CD14-positive monocyte (primary cell): ENCODE results near the gene MRGPRD. TPM values are rescaled to one million over a fixed set of nuclear protein-coding genes. Genes with fewer than 3 reads are reported as not detected.
A peak's percentile ranks its signal among the peaks of the same experiment; 100 is the strongest.

Experiments used
- DNase-seq, 3 donors: peaks; one replicate each; pipeline ENCODE4 v3.0.0-alpha.2; 2011 to 2022
- H2AFZ ChIP-seq: 2 replicates; pipeline ENCODE4 v1.6.0; 2012; ENCODE audit warnings: mild to moderate bottlenecking, low read depth, low read length, inconsistent platforms; ENCODE audit not compliant: insufficient read depth, poor library complexity, severe bottlenecking
- H3K27ac ChIP-seq, 2 donors: 1 replicate in 1 of 2; 2 replicates in 1 of 2; pipeline ENCODE4 v1.5.1; 2012 to 2013; ENCODE audit warnings: low read length in 2 of 2, control low read depth in 1 of 2, inconsistent platforms in 1 of 2, low read depth in 1 of 2, mild to moderate bottlenecking in 1 of 2
- H3K27me3 ChIP-seq, 2 donors: one replicate each; pipeline versions ENCODE4 v1.6.0 to v1.6.1; 2011 to 2013; ENCODE audit warnings: low read length in 2 of 2; ENCODE audit not compliant: control insufficient read depth in 2 of 2, insufficient read depth in 2 of 2
- H3K36me3 ChIP-seq, 2 donors: replicated peaks in 1 of 2; 1 replicate in 1 of 2; 2 replicates in 1 of 2; pipeline versions ENCODE4 v1.5.1 to v1.6.1; 2012 to 2013; ENCODE audit warnings: low read length in 2 of 2, control low read depth in 1 of 2, inconsistent platforms in 1 of 2, mild to moderate bottlenecking in 1 of 2; ENCODE audit not compliant: insufficient read depth in 2 of 2, control insufficient read depth in 1 of 2
- H3K4me1 ChIP-seq, 2 donors: 1 replicate in 1 of 2; 2 replicates in 1 of 2; pipeline versions ENCODE4 v1.5.1 to v1.6.1; 2012 to 2013; ENCODE audit warnings: low read length in 2 of 2, control low read depth in 1 of 2, inconsistent platforms in 1 of 2, mild to moderate bottlenecking in 1 of 2, moderate library complexity in 1 of 2; ENCODE audit not compliant: insufficient read depth in 2 of 2, control insufficient read depth in 1 of 2
- H3K4me2 ChIP-seq: replicated peaks from 2 replicates; pipeline ENCODE3; 2012; ENCODE audit warnings: low read length, moderate library complexity, mild to moderate bottlenecking; ENCODE audit not compliant: poor library complexity, severe bottlenecking; ENCODE audit errors: extremely low read depth
- H3K4me3 ChIP-seq, 3 experiments: fragments of 200-600 bp in 1 of 3; sonication (generic) in 1 of 3; replicated peaks in 1 of 3; 1 replicate in 2 of 3; 2 replicates in 1 of 3; pipeline ENCODE4 v1.5.1; 2011 to 2013; ENCODE audit warnings: low read length in 3 of 3, mild to moderate bottlenecking in 3 of 3, control low read depth in 2 of 3, low read depth in 2 of 3, inconsistent platforms in 1 of 3, moderate library complexity in 1 of 3
- H3K79me2 ChIP-seq: 2 replicates; pipeline ENCODE4 v1.6.0; 2012; ENCODE audit warnings: mild to moderate bottlenecking, control low read depth, inconsistent platforms, low read length, moderate library complexity; ENCODE audit not compliant: insufficient read depth
- H3K9ac ChIP-seq: 2 replicates; pipeline ENCODE4 v1.6.0; 2017; ENCODE audit warnings: low read length, mild to moderate bottlenecking; ENCODE audit not compliant: insufficient read depth, poor library complexity, severe bottlenecking
- H3K9me3 ChIP-seq, 2 donors: replicated peaks in 1 of 2; 1 replicate in 1 of 2; 2 replicates in 1 of 2; pipeline versions ENCODE4 v1.5.1 to v1.6.1; 2012 to 2013; ENCODE audit warnings: low read length in 2 of 2, control low read depth in 1 of 2; ENCODE audit not compliant: control insufficient read depth in 1 of 2, insufficient read depth in 1 of 2
- H4K20me1 ChIP-seq: 2 replicates; pipeline ENCODE4 v1.6.0; 2012; ENCODE audit warnings: mild to moderate bottlenecking, low read length, control low read depth, moderate library complexity; ENCODE audit not compliant: insufficient read depth
- H3K27ac Mint-ChIP-seq, 7 donors: one replicate each; pipeline ENCODE4 v1.8.0; 2020; ENCODE audit warnings: mild to moderate bottlenecking in 7 of 7, mixed read lengths in 7 of 7, moderate library complexity in 6 of 7, inconsistent platforms in 2 of 7
- H3K27me3 Mint-ChIP-seq, 3 donors: one replicate each; pipeline ENCODE4 v1.8.0; 2021 to 2022; ENCODE audit warnings: low read depth in 3 of 3, mild to moderate bottlenecking in 3 of 3, mixed read lengths in 3 of 3, moderate library complexity in 3 of 3, inconsistent platforms in 1 of 3
- H3K36me3 Mint-ChIP-seq, 2 donors: one replicate each; pipeline ENCODE4 v1.8.0; 2020; ENCODE audit warnings: mixed read lengths in 2 of 2, inconsistent platforms in 1 of 2, mild to moderate bottlenecking in 1 of 2
- H3K4me1 Mint-ChIP-seq: one replicate; pipeline ENCODE4 v1.8.0; 2020; ENCODE audit warnings: mild to moderate bottlenecking, mixed read lengths
- H3K4me3 Mint-ChIP-seq, 2 donors: one replicate each; pipeline ENCODE4 v1.8.0; 2020; ENCODE audit warnings: mild to moderate bottlenecking in 2 of 2, mixed read lengths in 2 of 2, moderate library complexity in 1 of 2
- H3K9me3 Mint-ChIP-seq, 7 donors: one replicate each; pipeline ENCODE4 v1.8.0; 2020 to 2022; ENCODE audit warnings: mixed read lengths in 7 of 7, mild to moderate bottlenecking in 6 of 7, moderate library complexity in 6 of 7, inconsistent platforms in 2 of 7
- CTCF ChIP-seq: fragments of 200-600 bp; IDR thresholded peaks from one replicate; pipeline ENCODE4 v1.8.0; 2022; ENCODE audit warnings: antibody characterized with exemption, mild to moderate bottlenecking
- WGBS: methylation state at CpG from one replicate; pipeline ENCODE4 v1.1.5; 2013; ENCODE audit warnings: missing lambda C conversion rate; ENCODE audit not compliant: insufficient coverage; 5-methylcytosine and 5-hydroxymethylcytosine counted together
- intact Hi-C, 2 donors: fragments of 100-400 bp; cut with micrococcal nuclease; formaldehyde crosslinking; loops; one replicate each; pipeline versions ENCODE4 v1.15.0 to v1.15.1; 2023
- polyA plus RNA-seq, 3 donors: library from polyadenylated mRNA; depleted of rRNA in 1 of 3; unstranded in 2 of 3; stranded (reverse) in 1 of 3; fragments of 300-500 nt in 2 of 3; fragments of >200 nt in 1 of 3; fragmentation: Illumina TruSeq in 2 of 3; gene quantifications; 1 replicate in 2 of 3; 2 replicates in 1 of 3; pipeline ENCODE4 v1.2.3, GENCODE V29; 2012 to 2021

MRGPRD gene
- polyA plus RNA-seq, 3 donors, result not detected

- Histone ChIP-seq H3K27me3 (peaks cover 0 to 49% of the 10 kb centered on the region in 2 donors), H3K9ac (peak overlapping the region; percentile 38), H4K20me1 (no peaks in the 10 kb centered on the region)
These were observed 30.3 kb upstream of the MRGPRD start for GRCh38 chr11:69010964-69011623.

GRCh38 chr11:69010361-69010891 lies 29.6 kb upstream of the MRGPRD start:
- Histone ChIP-seq H3K4me3 (peak overlapping the region in 1 of 3 experiments; percentile 61), H3K36me3 (no peaks in the 10 kb centered on the region), H4K20me1 (no peaks in the 10 kb centered on the region), H3K79me2 (no peaks in the 10 kb centered on the region), H3K9me3 (no peaks in the 10 kb centered on the region), H3K4me1 (peaks cover 41 to 66% of the 10 kb centered on the region in 2 donors), H3K4me2 (peak overlapping the region; percentile 72), H2AFZ (peak overlapping the region; percentile 72), H3K27ac (no peak overlapping the region), H3K27me3 (peaks cover 0 to 49% of the 10 kb centered on the region in 2 donors), H3K9ac (peak overlapping the region; percentile 38)
- DNase-seq, result no peak
- WGBS, result 90% methylated on average over 2 of the region's 9 CpGs
- Mint-ChIP-seq H3K4me3 (peak overlapping the region in 1 of 2 donors; percentile 6), H3K27me3 (peaks cover 38 to 73% (median 61%) of the 10 kb centered on the region in 3 donors), H3K27ac (no peak overlapping the region), H3K9me3 (peaks cover 0 to 3% (median 2%) of the 10 kb centered on the region in 7 donors), H3K4me1 (peaks cover 51% of the 10 kb centered on the region), H3K36me3 (peaks cover 3% of the 10 kb centered on the region in 2 donors)
- intact Hi-C loops, result no loop called here
- no peak for TF ChIP-seq CTCF

More at GRCh38 chr11:69010964-69011623, 30.3 kb upstream of the MRGPRD start:
- Mint-ChIP-seq H3K27ac (peak overlapping the region in 1 of 7 donors; percentile 42), H3K9me3 (peaks cover 0 to 3% (median 0%) of the 10 kb centered on the region in 7 donors), H3K27me3 (peaks cover 36 to 67% (median 59%) of the 10 kb centered on the region in 3 donors), H3K4me1 (peaks cover 49% of the 10 kb centered on the region), H3K36me3 (peaks cover 3% of the 10 kb centered on the region in 2 donors), H3K4me3 (peak overlapping the region; percentile 28 to 64)
- Histone ChIP-seq H3K9me3 (no peaks in the 10 kb centered on the region), H2AFZ (peak overlapping the region; percentile 72), H3K4me1 (peaks cover 41 to 66% of the 10 kb centered on the region in 2 donors), H3K4me3 (peak overlapping the region in 1 of 3 experiments; percentile 61), H3K36me3 (no peaks in the 10 kb centered on the region), H3K27ac (no peak overlapping the region), H3K79me2 (no peaks in the 10 kb centered on the region), H3K4me2 (peak overlapping the region; percentile 72)
- DNase-seq, result peak; percentile 34 to 43 (median 36)
- intact Hi-C loops, result no loop called here
- TF ChIP-seq CTCF, result no peak
- 12% methylated on average over 40 of the region's 43 CpGs for WGBS
